Astrocyte of the cerebellum (primary cell): ENCODE results near the gene GPR35.

Experiments used
- DNase-seq: peaks from one replicate; pipeline ENCODE4 v3.0.0-alpha.2; 2011; ENCODE audit warnings: low read depth
- H3K4me3 ChIP-seq: 2 replicates; pipeline ENCODE4 v1.5.1; 2011; ENCODE audit warnings: mild to moderate bottlenecking, low read depth, low read length, moderate library complexity
- in situ Hi-C: cut with HindIII; loops from 2 replicates; pipeline ENCODE4 v1.10.0; 2017; ENCODE audit warnings: low sequenced_read_pairs
- TF ChIP-seq, protein P1 (sequence below): IDR thresholded peaks from 2 replicates; pipeline ENCODE4 v1.5.1; 2012; ENCODE audit warnings: low read length, low read depth, moderate library complexity, mild to moderate bottlenecking; ENCODE audit errors: missing control alignments

The GPR35 gene, protein sequence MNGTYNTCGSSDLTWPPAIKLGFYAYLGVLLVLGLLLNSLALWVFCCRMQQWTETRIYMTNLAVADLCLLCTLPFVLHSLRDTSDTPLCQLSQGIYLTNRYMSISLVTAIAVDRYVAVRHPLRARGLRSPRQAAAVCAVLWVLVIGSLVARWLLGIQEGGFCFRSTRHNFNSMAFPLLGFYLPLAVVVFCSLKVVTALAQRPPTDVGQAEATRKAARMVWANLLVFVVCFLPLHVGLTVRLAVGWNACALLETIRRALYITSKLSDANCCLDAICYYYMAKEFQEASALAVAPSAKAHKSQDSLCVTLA

DNA sequence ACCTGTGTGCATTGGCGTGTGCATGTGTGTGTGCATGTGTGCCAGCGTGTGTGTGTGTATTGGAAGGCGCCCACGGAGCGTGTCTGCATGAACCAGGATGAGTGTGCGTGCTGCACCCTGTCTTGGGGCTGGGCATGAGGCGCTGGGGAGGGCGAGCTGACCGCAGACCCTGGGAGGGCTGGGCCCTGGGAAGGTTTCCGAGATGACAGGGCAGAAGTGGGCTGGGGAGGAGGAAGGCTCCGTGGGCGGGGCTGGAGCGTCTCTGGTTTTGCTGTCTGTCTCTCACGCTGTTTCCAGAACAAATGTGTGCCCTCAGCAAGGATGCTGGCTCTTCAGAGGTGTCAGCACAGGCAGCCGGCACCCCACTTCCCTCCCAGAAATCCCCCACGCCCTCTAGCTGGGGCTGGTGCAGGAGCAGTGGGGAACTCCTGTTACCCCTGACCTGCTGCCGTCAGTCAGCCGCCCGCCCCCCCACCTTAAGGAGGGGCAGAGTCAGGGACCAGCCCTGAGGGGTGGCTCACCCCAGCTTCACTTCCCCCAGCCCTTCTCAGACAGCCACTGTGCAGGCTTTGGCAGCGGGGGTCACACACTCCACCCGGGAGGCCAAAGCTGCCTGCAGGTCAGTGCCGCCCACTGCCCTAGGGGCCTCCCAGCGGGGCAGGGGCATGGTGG is at the start of gene GPR35:
Gene GPR35, plus strand, starts transcription at position 531 of the 672 bp plus-strand sequence. CDS start 4,473 bp downstream, outside the sequence.
- DNase-seq: no peak
- in situ Hi-C loops: no loop called here
- TF ChIP-seq, protein P1, sequence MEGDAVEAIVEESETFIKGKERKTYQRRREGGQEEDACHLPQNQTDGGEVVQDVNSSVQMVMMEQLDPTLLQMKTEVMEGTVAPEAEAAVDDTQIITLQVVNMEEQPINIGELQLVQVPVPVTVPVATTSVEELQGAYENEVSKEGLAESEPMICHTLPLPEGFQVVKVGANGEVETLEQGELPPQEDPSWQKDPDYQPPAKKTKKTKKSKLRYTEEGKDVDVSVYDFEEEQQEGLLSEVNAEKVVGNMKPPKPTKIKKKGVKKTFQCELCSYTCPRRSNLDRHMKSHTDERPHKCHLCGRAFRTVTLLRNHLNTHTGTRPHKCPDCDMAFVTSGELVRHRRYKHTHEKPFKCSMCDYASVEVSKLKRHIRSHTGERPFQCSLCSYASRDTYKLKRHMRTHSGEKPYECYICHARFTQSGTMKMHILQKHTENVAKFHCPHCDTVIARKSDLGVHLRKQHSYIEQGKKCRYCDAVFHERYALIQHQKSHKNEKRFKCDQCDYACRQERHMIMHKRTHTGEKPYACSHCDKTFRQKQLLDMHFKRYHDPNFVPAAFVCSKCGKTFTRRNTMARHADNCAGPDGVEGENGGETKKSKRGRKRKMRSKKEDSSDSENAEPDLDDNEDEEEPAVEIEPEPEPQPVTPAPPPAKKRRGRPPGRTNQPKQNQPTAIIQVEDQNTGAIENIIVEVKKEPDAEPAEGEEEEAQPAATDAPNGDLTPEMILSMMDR: no peak
- no peak within 1 kb of the TSS for H3K4me3 ChIP-seq

DNA sequence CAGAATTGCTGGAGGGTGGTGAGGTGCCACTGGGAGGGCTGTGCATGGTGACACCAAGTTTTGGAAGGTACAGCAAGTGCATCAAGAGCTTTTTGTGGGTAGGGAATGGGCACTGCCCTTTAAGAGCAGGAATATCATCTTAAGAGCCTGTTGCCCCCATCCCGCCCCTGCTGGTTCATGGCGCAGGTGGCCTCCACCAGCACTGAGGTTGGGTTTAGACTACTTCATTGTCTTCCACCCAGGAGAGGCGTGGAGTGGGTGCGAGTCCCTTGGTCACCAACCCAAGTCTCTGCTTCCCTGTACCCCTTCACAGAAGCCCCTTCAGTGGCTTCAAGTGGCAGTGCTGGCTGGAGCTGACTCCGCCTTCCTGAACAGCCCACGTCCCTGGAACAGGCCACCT is 49.2 kb upstream of the GPR35 start:
- DNase-seq: no peak
- no peak overlapping the region for H3K4me3 ChIP-seq
- TF ChIP-seq, protein P1: no peak
- in situ Hi-C loops: no loop called here

DNA sequence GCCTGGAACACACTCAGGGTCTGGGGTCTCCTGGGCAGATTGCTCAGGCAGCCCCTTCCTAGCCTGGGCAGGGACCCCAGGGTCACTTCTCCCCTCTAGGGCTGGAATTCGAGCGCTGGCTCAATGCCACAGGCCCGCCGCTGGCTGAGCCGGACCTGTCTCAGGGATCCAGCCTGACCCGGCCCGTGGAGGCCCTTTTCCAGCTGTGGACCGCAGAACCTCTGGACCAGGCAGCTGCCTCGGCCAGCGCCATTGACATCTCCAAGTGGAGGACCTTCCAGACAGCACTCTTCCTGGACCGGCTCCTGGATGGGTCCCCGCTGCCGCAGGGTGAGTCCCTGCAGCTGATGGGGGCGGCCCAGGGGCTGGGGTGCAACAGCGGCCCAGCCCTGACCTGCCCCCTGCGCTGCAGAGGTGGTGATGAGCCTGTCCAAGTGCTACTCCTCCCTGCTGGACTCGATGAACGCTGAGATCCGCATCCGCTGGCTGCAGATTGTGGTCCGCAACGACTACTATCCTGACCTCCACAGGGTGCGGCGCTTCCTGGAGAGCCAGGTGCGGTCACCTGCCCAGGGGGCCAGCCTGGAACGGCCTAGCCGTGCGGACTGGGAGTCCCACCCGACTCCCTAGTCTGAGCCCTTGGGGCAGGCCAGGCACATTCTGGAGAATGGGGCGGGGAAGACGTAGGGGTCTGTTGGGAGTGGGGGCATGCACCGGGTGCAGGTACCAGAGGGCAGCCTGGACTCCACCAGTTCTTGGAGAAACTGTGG is 48.7 kb upstream of the GPR35 start:
- no peak for DNase-seq

DNA sequence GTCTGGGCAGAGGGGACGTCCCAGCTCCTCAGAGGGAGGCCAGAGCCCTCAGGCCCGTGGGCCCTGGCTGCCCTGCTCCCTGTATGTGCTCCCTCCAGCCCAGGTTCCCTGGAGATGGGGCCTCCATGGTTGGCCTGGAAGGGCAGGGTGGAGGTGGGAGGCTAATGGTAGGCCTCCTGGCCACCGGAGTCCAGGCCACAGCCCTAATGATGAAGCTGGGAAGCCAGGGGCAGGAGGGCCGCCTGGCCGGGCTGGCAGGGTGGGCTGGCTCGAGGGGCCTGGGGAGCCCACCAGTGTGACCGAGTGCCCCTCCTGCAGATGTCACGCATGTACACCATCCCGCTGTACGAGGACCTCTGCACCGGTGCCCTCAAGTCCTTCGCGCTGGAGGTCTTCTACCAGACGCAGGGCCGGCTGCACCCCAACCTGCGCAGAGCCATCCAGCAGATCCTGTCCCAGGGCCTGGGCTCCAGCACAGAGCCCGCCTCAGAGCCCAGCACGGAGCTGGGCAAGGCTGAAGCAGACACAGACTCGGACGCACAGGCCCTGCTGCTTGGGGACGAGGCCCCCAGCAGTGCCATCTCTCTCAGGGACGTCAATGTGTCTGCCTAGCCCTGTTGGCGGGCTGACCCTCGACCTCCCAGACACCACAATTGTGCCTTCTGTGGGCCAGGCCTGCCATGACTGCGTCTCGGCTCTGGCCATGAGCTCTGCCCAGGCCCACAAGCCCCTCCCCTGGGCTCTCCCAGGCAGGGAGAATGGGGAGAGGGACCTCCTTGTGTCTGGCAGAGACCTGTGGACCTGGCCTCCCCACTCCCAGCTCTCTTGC is 47.8 kb upstream of the GPR35 start:
- no peak overlapping the region for H3K4me3 ChIP-seq
- TF ChIP-seq, protein P1: no peak
- in situ Hi-C loops: no loop called here
- no peak for DNase-seq

More for the DNA sequence above, 48.7 kb upstream of the GPR35 start:
- TF ChIP-seq, protein P1: no peak
- in situ Hi-C loops: no loop called here
- no peak overlapping the region for H3K4me3 ChIP-seq

DNA sequence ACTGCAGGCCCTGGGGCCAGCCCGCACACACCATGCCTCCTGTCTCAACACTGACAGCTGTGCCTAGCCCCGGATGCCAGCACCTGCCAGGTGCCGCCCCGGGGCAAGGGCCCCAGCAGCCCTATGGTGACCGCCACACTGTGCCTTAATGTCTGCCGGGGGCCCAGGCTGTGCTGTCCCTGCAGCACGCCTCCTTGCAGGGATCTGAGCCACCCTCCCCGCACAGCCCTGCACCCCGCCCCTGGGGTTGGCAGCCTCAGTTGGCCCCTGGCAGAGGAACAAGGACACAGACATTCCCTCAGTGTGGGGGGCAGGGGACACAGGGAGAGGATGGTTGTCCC is 47.2 kb upstream of the GPR35 start:
- in situ Hi-C loops: no loop called here
- no peak overlapping the region for H3K4me3 ChIP-seq
- TF ChIP-seq, protein P1: no peak

DNA sequence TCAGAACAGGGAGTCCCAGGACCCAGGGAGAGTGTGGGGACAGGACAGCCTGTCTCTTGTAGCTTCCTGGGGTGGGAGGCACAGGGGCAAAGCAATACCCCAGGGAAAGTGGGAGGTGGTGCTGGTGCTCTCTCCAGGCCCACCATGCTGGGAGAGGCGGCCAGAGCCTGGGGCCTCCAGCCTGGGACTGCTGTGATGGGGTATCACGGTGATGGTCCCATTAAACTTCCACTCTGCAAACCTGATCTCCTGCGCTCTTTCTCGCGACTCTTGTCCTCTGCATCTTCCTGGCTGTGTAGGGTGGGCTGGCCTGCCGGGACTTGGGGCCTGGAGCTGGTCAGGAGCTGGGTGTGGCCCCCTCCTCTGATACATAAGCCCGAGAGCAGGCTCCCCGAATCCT is 46.8 kb upstream of the GPR35 start:
- TF ChIP-seq, protein P1: no peak
- in situ Hi-C loops: no loop called here
- no peak for DNase-seq
- H3K4me3 ChIP-seq: no peak overlapping the region

More for the DNA sequence above, 47.2 kb upstream of the GPR35 start:
- no peak for DNase-seq
